Measurements from ENCODE around the gene BPIFB3.

DNA sequence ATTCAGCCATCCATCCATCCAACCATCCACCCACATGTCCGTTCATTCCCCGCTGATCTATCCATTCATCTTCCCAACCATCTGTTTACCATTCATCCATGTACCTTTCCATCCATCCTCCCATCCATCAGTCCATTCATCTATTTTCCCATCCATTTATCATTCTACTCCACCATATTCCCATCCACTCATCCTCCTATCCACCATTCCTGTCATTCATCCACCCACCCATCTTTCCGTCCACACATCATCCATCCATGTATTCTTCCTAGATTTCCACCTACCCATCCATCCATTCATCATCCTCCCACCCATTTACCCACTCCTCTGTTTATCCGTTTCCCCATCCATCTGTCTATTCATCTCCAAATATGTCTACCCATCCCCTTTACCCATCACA is 15.5 kb upstream of the BPIFB3 start:
- TF ChIP-seq POLR2A (IDR thresholded peaks at IDR 0.05; ENCODE audit: low read length) (no peak), GATA1 (IDR thresholded peaks at IDR 0.05; ENCODE audit: low read depth, low read length) (no peak)
